ENCODE measurements around the gene LPCAT3. TPM values are rescaled to one million over a fixed set of nuclear protein-coding genes. Genes with fewer than 3 reads are reported as not detected.

The LPCAT3 gene
- total and polyA plus RNA-seq, 2 of the 13 experiments (the other 11 are each of a cell fraction or from before 2014, with no cell fraction given): 44.5 to 64.3 TPM

DNA sequence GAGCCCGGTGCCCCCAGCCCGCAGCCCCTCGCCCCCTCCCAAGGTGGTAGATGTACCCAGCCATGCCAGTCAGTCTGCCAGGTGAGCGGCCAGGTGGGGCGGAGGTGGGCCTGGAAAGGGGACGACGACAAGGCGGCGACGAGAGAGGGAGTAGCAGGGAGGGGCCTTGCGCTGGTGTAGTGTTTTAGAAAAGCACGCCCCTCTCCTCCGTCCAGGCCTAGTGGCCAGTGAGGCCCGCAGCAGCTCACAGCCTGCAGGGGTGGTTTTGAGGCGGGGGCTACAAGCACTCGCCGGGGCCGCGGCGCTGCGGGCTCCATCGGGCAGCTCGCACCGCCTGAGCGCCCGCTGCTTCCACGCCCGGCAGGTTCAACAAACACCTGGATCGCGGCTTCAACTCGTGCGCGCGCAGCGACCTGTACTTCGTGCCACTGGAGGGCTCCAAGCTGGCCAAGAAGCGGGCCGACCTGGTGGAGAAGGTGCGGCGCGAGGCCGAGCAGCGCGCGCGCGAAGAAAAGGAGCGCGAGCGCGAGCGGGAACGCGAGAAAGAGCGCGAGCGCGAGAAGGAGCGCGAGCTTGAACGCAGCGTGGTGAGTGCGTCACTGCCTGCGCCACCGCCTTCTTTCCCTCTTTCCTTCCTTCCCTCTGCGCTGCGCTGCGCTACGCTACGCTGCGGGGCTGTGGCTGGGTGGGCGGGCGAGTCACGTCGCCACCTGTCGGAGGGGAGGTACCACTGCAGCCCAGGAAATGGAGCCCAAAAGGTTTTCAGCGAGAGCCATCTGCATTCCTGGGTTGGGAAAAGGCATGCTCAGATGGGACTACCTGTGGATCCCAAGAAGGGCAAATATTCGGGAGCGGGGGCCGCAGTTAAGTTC is 80.6 kb downstream of the LPCAT3 start (continued):
- TF ChIP-seq, protein P1, sequence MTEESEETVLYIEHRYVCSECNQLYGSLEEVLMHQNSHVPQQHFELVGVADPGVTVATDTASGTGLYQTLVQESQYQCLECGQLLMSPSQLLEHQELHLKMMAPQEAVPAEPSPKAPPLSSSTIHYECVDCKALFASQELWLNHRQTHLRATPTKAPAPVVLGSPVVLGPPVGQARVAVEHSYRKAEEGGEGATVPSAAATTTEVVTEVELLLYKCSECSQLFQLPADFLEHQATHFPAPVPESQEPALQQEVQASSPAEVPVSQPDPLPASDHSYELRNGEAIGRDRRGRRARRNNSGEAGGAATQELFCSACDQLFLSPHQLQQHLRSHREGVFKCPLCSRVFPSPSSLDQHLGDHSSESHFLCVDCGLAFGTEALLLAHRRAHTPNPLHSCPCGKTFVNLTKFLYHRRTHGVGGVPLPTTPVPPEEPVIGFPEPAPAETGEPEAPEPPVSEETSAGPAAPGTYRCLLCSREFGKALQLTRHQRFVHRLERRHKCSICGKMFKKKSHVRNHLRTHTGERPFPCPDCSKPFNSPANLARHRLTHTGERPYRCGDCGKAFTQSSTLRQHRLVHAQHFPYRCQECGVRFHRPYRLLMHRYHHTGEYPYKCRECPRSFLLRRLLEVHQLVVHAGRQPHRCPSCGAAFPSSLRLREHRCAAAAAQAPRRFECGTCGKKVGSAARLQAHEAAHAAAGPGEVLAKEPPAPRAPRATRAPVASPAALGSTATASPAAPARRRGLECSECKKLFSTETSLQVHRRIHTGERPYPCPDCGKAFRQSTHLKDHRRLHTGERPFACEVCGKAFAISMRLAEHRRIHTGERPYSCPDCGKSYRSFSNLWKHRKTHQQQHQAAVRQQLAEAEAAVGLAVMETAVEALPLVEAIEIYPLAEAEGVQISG (CRISPR knock-in tag; IDR thresholded peaks at IDR 0.05): peak; percentile 99
- no peak for TF ChIP-seq ONECUT2 (CRISPR knock-in tag; IDR thresholded peaks at IDR 0.05)
- TF ChIP-seq, protein P2, sequence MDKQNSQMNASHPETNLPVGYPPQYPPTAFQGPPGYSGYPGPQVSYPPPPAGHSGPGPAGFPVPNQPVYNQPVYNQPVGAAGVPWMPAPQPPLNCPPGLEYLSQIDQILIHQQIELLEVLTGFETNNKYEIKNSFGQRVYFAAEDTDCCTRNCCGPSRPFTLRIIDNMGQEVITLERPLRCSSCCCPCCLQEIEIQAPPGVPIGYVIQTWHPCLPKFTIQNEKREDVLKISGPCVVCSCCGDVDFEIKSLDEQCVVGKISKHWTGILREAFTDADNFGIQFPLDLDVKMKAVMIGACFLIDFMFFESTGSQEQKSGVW (CRISPR knock-in tag; IDR thresholded peaks at IDR 0.05; ENCODE audit: borderline replicate concordance): no peak
- TF ChIP-seq NFATC3 (CRISPR knock-in tag; IDR thresholded peaks at IDR 0.05): 0 out of 2 replicates have a peak, but pooled peaks have one; percentile 56
- peak; percentile 24; the same call in 1 of the 2 replicates for TF ChIP-seq SMC3 (IDR thresholded peaks at IDR 0.05; ENCODE audit: low read length)
- peak; percentile 84 for TF ChIP-seq ZFX (CRISPR knock-in tag; IDR thresholded peaks at IDR 0.05; ENCODE audit: low read depth)
- TF ChIP-seq ZBTB1 (CRISPR knock-in tag; IDR thresholded peaks at IDR 0.05; ENCODE audit: borderline replicate concordance): no peak; the same call in 1 of the 2 replicates
- TF ChIP-seq CREB1 (IDR thresholded peaks at IDR 0.05): peak; percentile 91
- peak; percentile 97 for TF ChIP-seq CREB1 (CRISPR knock-in tag; IDR thresholded peaks at IDR 0.05)
- TF ChIP-seq SRSF1 (optimal IDR thresholded peaks at IDR 0.05; ENCODE audit: low read depth, low read length): peak; percentile 66
- peak; percentile 67; the same call in 1 of the 2 replicates for TF ChIP-seq ZNF232 (CRISPR knock-in tag; IDR thresholded peaks at IDR 0.05; ENCODE audit: borderline replicate concordance)
- TF ChIP-seq, protein P3, sequence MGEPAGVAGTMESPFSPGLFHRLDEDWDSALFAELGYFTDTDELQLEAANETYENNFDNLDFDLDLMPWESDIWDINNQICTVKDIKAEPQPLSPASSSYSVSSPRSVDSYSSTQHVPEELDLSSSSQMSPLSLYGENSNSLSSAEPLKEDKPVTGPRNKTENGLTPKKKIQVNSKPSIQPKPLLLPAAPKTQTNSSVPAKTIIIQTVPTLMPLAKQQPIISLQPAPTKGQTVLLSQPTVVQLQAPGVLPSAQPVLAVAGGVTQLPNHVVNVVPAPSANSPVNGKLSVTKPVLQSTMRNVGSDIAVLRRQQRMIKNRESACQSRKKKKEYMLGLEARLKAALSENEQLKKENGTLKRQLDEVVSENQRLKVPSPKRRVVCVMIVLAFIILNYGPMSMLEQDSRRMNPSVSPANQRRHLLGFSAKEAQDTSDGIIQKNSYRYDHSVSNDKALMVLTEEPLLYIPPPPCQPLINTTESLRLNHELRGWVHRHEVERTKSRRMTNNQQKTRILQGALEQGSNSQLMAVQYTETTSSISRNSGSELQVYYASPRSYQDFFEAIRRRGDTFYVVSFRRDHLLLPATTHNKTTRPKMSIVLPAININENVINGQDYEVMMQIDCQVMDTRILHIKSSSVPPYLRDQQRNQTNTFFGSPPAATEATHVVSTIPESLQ (CRISPR knock-in tag; conservative IDR thresholded peaks at IDR 0.05): peak; percentile 79; the same call in 1 of the 2 replicates
- no peak for TF ChIP-seq ZNF296 (CRISPR knock-in tag; conservative IDR thresholded peaks at IDR 0.05)
- 0 out of 2 replicates have a peak, but pooled peaks have one; percentile 2 for TF ChIP-seq ATAD3A (CRISPR knock-in tag; IDR thresholded peaks at IDR 0.05)
- TF ChIP-seq, protein P4, sequence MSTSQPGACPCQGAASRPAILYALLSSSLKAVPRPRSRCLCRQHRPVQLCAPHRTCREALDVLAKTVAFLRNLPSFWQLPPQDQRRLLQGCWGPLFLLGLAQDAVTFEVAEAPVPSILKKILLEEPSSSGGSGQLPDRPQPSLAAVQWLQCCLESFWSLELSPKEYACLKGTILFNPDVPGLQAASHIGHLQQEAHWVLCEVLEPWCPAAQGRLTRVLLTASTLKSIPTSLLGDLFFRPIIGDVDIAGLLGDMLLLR (CRISPR knock-in tag; IDR thresholded peaks at IDR 0.05): peak; percentile 88
- no peak for TF ChIP-seq ZNF777 (CRISPR knock-in tag; IDR thresholded peaks at IDR 0.05)
- TF ChIP-seq ZFP36L2 (CRISPR knock-in tag; IDR thresholded peaks at IDR 0.05): no peak
- TF ChIP-seq ZNF660 (CRISPR knock-in tag; IDR thresholded peaks at IDR 0.05; ENCODE audit: borderline replicate concordance, low read depth): no peak
- no peak for TF ChIP-seq ZNF292 (CRISPR knock-in tag; IDR thresholded peaks at IDR 0.05; ENCODE audit: borderline replicate concordance, low read depth)
- no peak for TF ChIP-seq HOXA5 (CRISPR knock-in tag; IDR thresholded peaks at IDR 0.05)

Data from HepG2 (cell line).